ENCODE measurements around the gene PLAU. TPM values are rescaled to one million over a fixed set of nuclear protein-coding genes. Genes with fewer than 3 reads are reported as not detected.

Gene PLAU
- total and polyA plus RNA-seq, 2 experiments from 2014 or later, result 13.3 to 17.5 TPM

DNA sequence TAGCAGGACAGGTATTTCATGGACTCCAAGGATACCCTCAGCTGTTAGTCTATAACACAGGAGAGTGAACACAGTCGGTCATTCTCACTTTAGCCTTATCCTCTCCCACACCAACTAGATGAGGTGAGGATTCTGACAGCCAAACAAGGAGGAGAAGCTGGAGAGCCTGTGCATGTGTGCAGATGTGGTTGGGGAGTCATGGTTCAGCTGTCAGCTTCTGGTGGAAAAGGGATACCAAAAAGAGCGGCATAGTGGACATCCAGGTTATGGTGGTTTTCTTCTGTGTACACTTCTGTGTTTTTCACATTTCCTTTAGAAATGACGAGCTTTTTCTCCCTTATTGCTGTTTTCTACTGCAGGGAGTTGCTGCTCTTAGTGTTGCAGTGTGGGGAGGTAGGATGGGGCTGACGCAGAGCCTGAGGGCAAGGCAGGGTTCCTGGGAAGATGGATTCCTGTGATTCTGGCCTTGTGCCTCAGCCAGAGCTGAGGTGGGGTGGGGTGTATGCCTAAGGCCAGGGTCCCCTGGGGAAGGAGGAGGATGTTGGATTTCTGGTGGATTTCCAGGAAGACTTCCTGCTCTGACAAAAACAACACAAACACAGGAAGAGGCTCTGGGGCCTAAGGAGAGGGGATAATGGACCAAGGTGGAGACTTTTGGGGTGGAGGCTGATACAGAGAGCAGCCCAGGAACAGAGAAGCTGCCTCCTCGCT is 26.6 kb downstream of the PLAU start (continued):
- TF ChIP-seq, protein P1, sequence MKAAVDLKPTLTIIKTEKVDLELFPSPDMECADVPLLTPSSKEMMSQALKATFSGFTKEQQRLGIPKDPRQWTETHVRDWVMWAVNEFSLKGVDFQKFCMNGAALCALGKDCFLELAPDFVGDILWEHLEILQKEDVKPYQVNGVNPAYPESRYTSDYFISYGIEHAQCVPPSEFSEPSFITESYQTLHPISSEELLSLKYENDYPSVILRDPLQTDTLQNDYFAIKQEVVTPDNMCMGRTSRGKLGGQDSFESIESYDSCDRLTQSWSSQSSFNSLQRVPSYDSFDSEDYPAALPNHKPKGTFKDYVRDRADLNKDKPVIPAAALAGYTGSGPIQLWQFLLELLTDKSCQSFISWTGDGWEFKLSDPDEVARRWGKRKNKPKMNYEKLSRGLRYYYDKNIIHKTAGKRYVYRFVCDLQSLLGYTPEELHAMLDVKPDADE (IDR thresholded peaks at IDR 0.05), result no peak
- TF ChIP-seq POLR2AphosphoS5 (IDR thresholded peaks at IDR 0.05; ENCODE audit: low read depth) (no peak), STAT1 (IDR thresholded peaks at IDR 0.05; ENCODE audit: unreplicated experiment) (no peak), EZH2phosphoT487 (IDR thresholded peaks at IDR 0.05; ENCODE audit: unreplicated experiment) (no peak), ZNF114 (CRISPR knock-in tag; IDR thresholded peaks at IDR 0.05) (no peak), JUNB (IDR thresholded peaks at IDR 0.05; ENCODE audit: unreplicated experiment) (no peak)
- TF ChIP-seq, protein P2, sequence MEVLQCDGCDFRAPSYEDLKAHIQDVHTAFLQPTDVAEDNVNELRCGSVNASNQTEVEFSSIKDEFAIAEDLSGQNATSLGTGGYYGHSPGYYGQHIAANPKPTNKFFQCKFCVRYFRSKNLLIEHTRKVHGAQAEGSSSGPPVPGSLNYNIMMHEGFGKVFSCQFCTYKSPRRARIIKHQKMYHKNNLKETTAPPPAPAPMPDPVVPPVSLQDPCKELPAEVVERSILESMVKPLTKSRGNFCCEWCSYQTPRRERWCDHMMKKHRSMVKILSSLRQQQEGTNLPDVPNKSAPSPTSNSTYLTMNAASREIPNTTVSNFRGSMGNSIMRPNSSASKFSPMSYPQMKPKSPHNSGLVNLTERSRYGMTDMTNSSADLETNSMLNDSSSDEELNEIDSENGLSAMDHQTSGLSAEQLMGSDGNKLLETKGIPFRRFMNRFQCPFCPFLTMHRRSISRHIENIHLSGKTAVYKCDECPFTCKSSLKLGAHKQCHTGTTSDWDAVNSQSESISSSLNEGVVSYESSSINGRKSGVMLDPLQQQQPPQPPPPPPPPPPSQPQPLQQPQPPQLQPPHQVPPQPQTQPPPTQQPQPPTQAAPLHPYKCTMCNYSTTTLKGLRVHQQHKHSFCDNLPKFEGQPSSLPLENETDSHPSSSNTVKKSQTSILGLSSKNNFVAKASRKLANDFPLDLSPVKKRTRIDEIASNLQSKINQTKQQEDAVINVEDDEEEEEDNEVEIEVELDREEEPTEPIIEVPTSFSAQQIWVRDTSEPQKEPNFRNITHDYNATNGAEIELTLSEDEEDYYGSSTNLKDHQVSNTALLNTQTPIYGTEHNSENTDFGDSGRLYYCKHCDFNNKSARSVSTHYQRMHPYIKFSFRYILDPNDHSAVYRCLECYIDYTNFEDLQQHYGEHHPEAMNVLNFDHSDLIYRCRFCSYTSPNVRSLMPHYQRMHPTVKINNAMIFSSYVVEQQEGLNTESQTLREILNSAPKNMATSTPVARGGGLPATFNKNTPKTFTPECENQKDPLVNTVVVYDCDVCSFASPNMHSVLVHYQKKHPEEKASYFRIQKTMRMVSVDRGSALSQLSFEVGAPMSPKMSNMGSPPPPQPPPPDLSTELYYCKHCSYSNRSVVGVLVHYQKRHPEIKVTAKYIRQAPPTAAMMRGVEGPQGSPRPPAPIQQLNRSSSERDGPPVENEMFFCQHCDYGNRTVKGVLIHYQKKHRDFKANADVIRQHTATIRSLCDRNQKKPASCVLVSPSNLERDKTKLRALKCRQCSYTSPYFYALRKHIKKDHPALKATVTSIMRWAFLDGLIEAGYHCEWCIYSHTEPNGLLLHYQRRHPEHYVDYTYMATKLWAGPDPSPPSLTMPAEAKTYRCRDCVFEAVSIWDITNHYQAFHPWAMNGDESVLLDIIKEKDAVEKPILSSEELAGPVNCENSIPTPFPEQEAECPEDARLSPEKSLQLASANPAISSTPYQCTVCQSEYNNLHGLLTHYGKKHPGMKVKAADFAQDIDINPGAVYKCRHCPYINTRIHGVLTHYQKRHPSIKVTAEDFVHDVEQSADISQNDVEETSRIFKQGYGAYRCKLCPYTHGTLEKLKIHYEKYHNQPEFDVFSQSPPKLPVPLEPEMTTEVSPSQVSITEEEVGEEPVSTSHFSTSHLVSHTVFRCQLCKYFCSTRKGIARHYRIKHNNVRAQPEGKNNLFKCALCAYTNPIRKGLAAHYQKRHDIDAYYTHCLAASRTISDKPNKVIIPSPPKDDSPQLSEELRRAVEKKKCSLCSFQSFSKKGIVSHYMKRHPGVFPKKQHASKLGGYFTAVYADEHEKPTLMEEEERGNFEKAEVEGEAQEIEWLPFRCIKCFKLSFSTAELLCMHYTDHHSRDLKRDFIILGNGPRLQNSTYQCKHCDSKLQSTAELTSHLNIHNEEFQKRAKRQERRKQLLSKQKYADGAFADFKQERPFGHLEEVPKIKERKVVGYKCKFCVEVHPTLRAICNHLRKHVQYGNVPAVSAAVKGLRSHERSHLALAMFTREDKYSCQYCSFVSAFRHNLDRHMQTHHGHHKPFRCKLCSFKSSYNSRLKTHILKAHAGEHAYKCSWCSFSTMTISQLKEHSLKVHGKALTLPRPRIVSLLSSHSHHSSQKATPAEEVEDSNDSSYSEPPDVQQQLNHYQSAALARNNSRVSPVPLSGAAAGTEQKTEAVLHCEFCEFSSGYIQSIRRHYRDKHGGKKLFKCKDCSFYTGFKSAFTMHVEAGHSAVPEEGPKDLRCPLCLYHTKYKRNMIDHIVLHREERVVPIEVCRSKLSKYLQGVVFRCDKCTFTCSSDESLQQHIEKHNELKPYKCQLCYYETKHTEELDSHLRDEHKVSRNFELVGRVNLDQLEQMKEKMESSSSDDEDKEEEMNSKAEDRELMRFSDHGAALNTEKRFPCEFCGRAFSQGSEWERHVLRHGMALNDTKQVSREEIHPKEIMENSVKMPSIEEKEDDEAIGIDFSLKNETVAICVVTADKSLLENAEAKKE (CRISPR knock-in tag; IDR thresholded peaks at IDR 0.05), result no peak
